KOPT-K1 (cell line): Measurements from ENCODE around the gene STARD3.
"Not testable (repeated sequence)": the region's sequence is repeated elsewhere in the genome, so short reads cannot be mapped to it uniquely, and the experiment has no call there.

ENCODE experiments used
- H3K27ac ChIP-seq: fragments of 200-600 bp; sonication (generic); 2 replicates; pipeline ENCODE4 v1.5.1; 2016; ENCODE audit warnings: antibody characterized with exemption, mild to moderate bottlenecking, low read depth, low read length; ENCODE audit not compliant: poor library complexity, severe bottlenecking
- H3K36me3 ChIP-seq: fragments of 200-600 bp; sonication (generic); 2 replicates; pipeline ENCODE4 v1.5.1; 2017; ENCODE audit warnings: antibody characterized with exemption, mild to moderate bottlenecking, low read length, moderate library complexity; ENCODE audit not compliant: insufficient read depth
- H3K9me3 ChIP-seq: fragments of 200-600 bp; sonication (generic); 2 replicates; pipeline ENCODE4 v1.5.1; 2017; ENCODE audit warnings: antibody characterized with exemption, low read length, mild to moderate bottlenecking; ENCODE audit not compliant: insufficient read depth, poor library complexity, severe bottlenecking

STARD3 gene

DNA sequence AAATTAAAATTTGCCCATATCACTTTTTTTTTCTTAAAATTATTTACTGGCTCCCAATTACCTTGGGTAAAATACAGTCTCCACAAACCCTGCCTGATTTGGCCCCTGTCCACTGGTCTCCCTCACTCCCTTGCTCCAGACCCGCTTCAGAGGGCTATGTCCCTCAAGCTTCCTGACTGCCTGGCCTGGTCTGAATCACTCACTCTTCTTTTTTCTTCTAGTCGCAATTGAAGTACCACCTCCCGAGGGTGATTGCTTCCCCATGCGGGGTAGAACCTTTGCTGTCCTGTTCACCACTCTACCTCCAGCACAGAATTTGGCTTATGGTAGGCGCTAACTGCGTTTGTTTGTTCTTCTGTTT lies 51.5 kb downstream of the STARD3 start:
- H3K9me3 ChIP-seq: no peaks in the 10 kb centered on the region
- no peaks in the 10 kb centered on the region for H3K36me3 ChIP-seq
- peak overlapping the region; percentile 89 for H3K27ac ChIP-seq

DNA sequence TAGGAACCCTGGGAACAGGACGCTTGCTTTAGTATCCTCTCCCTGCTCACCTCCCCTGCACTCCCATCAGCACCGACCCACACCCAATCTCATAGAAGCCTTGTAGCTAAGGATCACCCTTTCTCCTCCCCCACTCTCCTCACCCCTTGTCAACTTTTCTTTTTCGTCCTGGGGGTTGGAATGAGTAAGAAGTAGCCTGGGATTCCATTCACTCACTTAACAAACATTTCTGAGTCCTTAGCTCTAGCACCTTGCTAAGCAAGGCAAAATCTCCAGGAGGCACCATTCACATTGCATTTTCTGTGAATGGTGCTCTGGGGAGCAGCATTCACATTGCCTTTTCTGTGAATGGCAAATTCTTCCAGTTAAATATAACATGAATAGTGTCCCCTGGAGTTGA lies 52.0 kb downstream of the STARD3 start:
- H3K9me3 ChIP-seq: no peaks in the 10 kb centered on the region
- no peaks in the 10 kb centered on the region for H3K36me3 ChIP-seq
- H3K27ac ChIP-seq: peak overlapping the region; percentile 89

DNA sequence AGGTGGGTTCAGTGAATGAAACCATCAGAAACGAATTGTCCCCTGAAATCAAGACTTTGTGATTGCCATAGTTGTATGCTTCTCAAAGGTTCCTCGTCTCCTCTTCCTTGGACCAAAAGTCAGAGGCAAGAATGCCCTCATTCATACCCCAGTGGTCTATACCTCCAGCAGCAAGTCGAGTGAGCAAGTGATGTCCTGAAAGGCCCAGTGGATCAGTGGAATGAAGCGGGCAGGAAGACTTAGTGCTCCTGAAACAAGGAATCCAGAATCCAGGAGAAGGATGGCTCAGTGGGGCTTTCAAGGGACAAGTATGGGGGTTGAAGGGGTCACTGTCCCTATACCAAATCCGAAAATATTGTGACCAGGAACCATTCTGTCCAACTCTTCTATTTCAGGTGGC lies 57.6 kb downstream of the STARD3 start:
- Histone ChIP-seq H3K36me3 (no peaks in the 10 kb centered on the region), H3K9me3 (no peaks in the 10 kb centered on the region), H3K27ac (no peak overlapping the region)

DNA sequence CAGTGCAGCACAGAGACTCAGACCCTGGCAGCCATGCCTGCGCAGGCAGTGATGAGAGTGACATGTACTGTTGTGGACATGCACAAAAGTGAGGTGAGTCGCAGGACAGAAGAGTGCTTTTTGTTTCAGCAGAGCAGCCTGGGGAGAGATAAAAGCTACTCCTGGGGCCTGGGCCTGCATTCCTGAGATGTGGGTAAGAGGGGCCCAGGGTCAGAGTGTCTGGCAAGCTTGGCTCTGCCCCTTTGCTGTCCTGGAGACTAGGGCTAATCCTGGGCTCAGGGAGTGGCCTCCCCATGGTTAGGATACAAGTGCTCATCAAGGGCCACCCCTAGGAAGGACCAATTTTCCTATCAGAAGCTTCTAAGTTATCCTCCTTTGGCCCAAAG lies 58.1 kb downstream of the STARD3 start:
- H3K9me3 ChIP-seq: no peaks in the 10 kb centered on the region
- no peaks in the 10 kb centered on the region for H3K36me3 ChIP-seq
- no peak overlapping the region for H3K27ac ChIP-seq

DNA sequence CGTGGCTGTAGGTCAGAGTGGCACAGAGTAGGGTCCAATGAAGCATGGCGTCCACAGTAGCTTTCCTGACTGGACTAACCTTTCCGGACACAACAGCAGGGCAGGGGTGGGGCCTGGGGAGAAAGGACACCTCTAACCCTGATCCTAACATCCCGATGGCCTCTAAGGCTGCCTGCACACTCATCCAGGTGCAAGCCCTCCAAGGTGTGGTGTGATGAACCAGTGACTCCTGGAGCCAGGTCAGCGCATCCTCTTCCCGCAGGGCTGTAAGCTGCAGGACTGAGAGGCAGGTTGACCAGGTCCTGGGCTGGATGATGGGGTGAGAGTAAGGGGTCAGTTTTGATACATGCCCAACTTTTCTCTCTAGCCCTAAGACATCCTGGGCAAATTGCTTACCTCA lies 59.8 kb downstream of the STARD3 start:
- Histone ChIP-seq H3K27ac (no peak overlapping the region), H3K9me3 (no peaks in the 10 kb centered on the region), H3K36me3 (no peaks in the 10 kb centered on the region)

DNA sequence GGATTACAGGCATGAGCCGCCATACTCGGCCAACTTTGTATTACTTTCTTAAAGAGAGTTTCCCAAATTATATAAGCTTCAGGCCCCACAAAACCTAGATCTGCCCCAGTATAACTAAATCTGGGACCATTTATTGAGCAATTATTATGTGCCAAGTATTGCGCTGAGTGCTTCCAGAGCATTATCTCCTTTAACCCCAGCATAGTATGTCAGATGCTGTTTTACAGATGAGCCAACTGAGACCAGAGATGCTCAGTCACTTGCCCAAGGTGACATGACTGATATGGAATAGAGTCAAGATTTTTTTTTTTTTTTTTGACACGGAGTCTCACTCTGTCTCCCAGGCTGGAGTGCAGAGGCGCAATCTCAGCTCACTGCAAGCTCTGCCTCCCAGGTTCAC lies 61.0 kb downstream of the STARD3 start:
- no peaks in the 10 kb centered on the region for H3K36me3 ChIP-seq
- H3K9me3 ChIP-seq: no peaks in the 10 kb centered on the region
- H3K27ac ChIP-seq: no peak overlapping the region

DNA sequence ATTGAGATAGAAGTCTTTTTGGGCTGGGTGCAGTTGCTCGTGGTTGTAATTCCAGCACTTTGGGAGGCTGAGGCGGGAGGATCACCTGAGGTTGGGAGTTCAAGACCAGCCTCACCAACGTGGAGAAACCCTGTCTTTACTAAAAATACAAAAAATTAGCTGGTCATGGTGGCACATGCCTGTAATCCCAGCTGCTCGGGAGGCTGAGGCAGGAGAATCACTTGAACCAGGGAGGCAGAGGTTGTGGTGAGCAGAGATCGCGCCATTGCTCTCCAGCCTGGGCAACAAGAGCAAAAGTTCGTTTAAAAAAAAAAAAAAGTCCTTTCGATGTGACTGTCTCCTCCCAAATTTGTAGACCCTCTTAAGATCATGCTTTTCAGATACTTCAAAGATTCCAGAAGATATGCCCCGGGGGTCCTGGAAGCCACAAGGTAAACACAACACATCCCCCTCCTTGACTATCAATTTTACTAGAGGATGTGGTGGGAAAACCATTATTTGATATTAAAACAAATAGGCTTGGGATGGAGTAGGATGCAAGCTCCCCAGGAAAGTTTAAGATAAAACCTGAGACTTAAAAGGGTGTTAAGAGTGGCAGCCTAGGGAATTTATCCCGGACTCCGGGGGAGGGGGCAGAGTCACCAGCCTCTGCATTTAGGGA lies 62.3 kb downstream of the STARD3 start:
- not testable (repeated sequence) for H3K36me3 ChIP-seq, H3K27ac ChIP-seq, H3K9me3 ChIP-seq

DNA sequence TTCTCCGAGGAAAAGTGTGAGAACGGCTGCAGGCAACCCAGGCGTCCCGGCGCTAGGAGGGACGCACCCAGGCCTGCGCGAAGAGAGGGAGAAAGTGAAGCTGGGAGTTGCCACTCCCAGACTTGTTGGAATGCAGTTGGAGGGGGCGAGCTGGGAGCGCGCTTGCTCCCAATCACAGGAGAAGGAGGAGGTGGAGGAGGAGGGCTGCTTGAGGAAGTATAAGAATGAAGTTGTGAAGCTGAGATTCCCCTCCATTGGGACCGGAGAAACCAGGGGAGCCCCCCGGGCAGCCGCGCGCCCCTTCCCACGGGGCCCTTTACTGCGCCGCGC lies 62.8 kb downstream of the STARD3 start, which contains the start of gene ERBB2:
Gene ERBB2 (plus strand): TSS at position 247 of the 330 bp plus-strand sequence. CDS start 175 bp downstream, outside the sequence.
- H3K36me3 ChIP-seq: no peaks in the 10 kb centered on the region
- no peaks in the 10 kb centered on the region for H3K9me3 ChIP-seq
- H3K27ac ChIP-seq: no peak within 1 kb of the TSS

DNA sequence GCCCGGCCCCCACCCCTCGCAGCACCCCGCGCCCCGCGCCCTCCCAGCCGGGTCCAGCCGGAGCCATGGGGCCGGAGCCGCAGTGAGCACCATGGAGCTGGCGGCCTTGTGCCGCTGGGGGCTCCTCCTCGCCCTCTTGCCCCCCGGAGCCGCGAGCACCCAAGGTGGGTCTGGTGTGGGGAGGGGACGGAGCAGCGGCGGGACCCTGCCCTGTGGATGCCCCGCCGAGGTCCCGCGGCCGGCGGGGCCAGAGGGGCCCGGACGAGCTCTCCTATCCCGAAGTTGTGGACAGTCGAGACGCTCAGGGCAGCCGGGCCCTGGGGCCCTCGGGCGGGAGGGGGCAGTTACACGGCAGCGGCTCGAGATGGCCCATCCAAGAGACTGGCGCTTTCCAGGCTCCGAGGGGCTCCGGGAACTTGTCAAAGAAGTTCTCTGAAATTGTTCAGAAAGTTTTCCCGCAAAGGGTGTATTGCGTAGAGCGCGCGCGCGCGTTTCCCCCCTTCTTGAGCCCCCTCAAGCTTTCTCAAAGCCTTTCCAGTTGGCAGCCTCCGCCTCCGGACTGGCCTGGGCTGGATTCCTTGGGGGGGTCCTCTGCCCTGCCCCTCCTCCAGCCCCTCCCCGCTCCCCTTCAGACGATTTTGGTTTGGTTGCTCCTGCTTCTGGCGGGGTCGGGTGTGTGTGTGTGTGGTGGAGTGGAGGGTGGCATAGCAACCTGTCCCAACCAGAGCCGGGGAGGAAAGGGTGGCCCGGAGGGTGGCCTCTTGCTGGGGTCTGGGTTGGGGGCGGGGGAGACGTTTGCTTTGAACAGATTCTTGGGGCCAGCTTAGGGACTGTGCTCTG lies 63.4 kb downstream of the STARD3 start:
- Histone ChIP-seq H3K27ac (no peak overlapping the region), H3K9me3 (no peaks in the 10 kb centered on the region), H3K36me3 (no peaks in the 10 kb centered on the region)

DNA sequence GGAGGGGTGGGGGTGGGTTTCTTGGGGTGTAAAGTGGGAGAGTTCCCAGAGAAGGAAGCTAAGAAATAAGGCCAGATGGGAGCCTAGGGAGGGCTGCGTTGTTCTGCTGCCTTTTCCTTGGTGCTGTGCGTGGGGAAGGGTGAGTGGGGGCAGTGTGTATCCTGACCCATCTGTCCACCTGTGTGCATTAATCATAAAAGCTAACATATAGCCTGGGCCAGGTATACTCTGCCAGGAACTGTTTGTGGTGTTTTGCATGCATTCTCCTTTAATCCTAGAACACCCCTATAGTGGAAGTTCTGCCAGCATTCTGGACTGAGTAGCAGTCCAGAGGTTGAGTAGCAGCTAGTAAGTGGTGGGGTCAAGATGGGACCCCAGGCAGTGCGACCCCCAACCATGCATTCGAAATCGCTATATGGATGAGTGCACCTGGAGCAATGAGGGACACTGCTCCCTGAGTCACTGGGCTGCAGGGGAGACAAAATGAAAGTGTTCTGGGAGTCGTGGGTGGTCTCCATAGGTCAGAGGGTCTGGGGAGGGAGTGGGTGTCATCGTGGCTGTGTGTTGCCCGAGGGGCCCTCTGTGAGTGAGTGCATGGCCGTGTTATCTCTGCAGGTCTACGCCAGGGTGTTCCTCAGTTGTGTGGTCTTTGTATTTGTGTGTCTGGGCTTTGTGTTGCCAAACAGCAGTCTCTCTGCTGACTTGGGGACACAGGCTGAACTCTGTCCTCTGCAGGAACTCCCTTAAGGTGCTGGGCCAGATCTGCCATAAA lies 64.3 kb downstream of the STARD3 start:
- Histone ChIP-seq H3K27ac (no peak overlapping the region), H3K9me3 (no peaks in the 10 kb centered on the region), H3K36me3 (no peaks in the 10 kb centered on the region)

DNA sequence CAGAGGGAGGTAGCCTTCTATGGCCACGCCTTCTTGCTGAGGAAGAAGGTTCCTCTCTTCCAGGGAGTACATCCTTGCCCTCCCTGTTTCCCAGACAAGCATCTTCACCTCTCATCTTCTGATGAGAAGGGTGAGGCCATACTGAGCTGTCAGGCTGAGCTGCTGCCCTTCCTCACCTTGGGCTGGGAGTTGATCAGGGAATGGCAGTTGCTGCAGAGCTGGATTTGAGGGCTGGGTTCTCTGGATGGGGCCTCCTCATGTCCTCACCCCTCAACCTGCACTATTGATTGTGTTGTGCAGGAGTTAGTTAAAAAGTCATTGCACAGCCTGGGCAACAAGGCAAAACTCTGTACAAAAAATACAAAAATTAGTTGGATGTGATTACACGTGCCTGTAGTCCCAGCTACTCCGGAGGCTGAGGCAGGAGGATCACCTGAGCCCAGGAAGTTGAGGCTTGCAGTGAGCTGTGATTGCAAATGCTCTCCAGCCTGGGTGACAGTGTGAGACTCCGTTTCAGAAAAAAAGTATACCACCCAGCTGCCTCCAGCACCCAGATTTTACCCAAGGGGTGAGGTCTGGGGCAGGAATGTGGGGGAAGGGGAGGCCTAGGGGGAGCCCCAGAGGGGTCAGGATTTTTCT lies 65.0 kb downstream of the STARD3 start:
- no peaks in the 10 kb centered on the region for H3K9me3 ChIP-seq
- no peaks in the 10 kb centered on the region for H3K36me3 ChIP-seq
- no peak overlapping the region for H3K27ac ChIP-seq

DNA sequence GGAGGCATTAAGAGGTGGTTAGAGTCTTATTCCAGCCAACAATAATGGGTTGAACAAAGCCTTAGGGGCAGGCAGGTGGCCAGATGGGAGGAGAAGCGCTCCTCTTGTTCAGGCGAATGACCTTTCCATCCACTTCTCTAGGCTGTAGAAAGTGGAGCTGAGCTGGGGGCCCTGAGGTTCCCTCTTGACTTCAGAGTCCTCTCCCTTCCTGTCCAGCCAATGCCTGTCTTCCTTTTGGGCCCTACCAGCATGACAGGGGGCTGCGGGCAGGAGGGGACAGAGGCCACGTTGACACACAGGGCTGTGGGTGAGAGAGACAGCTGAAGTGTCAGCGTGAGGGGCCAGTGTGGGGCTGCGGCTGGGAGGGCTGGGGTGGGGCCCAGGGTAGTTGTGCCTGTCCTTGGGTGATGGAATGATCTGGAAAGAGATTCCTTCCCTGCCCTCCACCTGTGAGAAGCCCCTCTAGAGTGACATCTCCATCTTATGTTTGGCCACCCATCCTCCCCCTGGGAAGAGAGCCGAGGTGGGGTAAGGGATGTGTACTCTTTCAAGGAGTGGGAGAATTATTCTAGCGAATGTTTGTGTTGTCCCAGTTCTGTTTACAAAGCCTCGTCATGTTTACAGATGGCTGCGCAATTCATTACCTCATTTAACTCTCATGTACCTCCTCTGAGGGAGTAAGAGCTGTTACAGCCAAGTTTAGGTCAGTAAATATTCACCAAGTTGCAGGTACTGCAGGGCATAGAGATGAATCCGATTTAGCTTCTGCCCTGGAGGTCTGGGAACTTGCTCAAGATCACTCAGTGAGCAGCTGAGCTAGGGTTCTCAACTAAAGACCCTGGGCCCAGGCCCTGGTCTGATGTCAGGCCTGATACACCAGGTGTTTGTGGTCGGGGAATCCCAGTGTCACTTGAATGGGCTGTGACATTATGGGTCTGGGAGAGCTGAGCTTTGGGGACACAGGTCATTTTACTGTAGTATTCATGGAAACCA lies 66.3 kb downstream of the STARD3 start:
- no peaks in the 10 kb centered on the region for H3K36me3 ChIP-seq
- H3K9me3 ChIP-seq: no peaks in the 10 kb centered on the region
- H3K27ac ChIP-seq: no peak overlapping the region

DNA sequence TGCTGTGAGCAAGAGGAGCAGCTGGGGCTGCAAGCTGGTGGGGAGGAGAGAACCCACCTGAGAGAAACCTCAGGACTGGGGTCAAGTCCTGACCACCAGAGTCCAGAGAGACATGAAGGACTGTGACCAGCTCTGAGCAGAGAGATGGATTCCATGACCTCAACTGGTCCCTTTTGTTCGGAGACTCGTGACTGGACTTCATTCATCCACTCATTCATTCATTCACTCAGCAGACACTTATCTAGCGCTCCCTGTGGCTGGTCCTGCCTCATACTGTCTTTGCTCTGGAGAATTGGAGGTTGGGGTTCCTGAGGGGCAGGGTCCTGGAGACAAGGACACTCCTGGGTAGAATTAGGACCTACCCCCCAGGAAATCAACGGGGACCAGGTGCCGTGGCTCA lies 67.0 kb downstream of the STARD3 start:
- Histone ChIP-seq H3K36me3 (no peaks in the 10 kb centered on the region), H3K9me3 (no peaks in the 10 kb centered on the region), H3K27ac (no peak overlapping the region)

DNA sequence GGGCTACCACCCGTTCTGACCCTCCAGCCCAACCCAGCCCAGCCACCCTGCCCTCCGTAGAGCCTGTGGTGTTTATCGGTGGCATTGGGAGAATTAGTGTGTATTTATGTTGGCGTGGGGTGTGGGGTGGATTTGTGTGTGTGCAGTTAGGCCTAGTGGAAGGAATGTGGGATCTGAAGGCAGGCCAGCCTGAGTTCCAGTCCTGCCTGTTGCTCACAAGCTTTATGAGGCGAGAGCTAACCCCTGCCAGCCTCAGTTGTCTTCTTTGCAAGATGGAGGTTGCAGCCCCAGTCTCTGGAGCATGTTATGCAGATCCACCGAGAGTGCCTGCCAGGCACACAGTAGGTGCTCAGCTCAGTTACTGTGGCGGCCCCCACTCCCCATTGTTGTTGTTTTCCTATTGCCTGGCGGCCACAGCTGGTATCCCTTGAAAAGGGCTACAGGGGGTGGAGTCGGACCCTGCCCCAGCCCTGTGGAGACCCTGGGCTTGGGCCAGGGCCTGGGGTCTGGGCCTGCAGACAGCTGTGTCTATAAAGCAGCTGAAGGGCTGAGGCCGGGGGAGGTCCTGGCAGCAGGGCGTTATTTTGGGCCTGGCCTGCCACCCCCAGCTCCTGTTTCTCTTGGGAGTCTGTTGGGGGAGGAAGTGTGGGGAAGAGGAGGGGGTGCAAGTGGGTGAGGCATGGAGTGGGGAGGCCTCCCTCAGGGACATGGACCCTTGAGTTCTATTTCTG lies 68.0 kb downstream of the STARD3 start:
- H3K27ac ChIP-seq: no peak overlapping the region
- H3K36me3 ChIP-seq: no peaks in the 10 kb centered on the region
- H3K9me3 ChIP-seq: no peaks in the 10 kb centered on the region
